ENCODE data around the gene ABTB2.

- no peak for TF ChIP-seq CTCF (IDR thresholded peaks at IDR 0.05)
- no peak for TF ChIP-seq EP300 (IDR thresholded peaks at IDR 0.05)
Observed at GRCh38 chr11:34136420-34136819, 221.4 kb downstream of the ABTB2 start.
